GM12872 (cell line): ENCODE data around the gene CDHR2.

ENCODE experiments used
- CTCF ChIP-seq: IDR thresholded peaks from 3 replicates; pipeline ENCODE4 v1.5.1; 2011; ENCODE audit warnings: low read depth, mild to moderate bottlenecking, low read length, moderate library complexity; ENCODE audit not compliant: insufficient read depth

Gene CDHR2

GRCh38 chr5:176618783-176619182 is 69.6 kb downstream of the CDHR2 start:
- TF ChIP-seq CTCF: no peak

- peak; percentile 39; the same call in 2 of the 3 replicates for TF ChIP-seq CTCF
Observed at GRCh38 chr5:176619203-176619568, 70.0 kb downstream of the CDHR2 start.

- no peak for TF ChIP-seq CTCF
Observed at GRCh38 chr5:176619569-176620332, 70.6 kb downstream of the CDHR2 start.

GRCh38 chr5:176620333-176620981 is 71.3 kb downstream of the CDHR2 start:
- TF ChIP-seq CTCF: no peak

- TF ChIP-seq CTCF: no peak
Observed at GRCh38 chr5:176621661-176622079, 72.5 kb downstream of the CDHR2 start.

- no peak for TF ChIP-seq CTCF
Observed at GRCh38 chr5:176624142-176624541, 75.0 kb downstream of the CDHR2 start.

GRCh38 chr5:176624938-176625337 is 75.8 kb downstream of the CDHR2 start:
- no peak for TF ChIP-seq CTCF
